COLO668 (cell line): ENCODE results near the gene ZNF543.
"Not testable (repeated sequence)": the region's sequence is repeated elsewhere in the genome, so short reads cannot be mapped to it uniquely, and the experiment has no call there.

ENCODE experiments used
- DNase-seq: peaks from one replicate; lab custom pipeline; 2025; ENCODE audit not compliant: unreplicated experiment; lab: John Stamatoyannopoulos, UW

The ZNF543 gene

DNA sequence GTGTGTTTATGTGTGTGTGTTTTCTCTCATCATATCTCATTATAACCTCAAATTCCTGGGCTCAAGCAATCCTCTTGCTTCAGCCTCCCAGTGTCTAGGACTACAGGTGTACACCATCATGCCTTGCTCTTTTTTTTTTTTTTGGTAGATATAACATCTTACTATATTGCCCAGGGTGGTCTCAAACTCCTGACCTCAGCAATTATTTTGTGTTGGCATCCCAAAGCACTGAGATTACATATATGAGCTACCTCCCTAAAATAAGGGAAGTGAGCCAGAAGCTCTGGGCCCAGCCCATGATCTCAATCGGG is 448 bp upstream of the ZNF543 start:
- no peak for DNase-seq

DNA sequence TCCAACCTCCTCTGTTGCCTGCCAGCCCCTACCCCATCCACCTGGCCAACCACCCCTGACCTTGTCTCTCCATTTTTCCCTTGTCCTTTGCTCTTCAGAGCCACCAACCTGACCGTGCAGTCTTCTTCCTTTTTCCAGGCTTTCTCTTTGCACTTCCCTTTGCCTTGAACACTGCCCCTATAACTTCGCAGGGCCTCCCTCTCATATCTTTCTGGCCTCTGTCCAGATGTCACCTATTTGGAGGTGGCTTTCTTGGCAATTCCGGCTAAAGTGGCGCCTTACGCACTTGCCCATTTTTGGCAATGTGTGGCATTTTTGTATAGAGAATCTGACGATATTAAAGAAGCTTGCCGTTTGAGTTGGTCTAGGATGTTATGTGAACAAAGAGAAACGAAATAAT is 844 bp downstream of the ZNF543 start:
- no peak for DNase-seq

DNA sequence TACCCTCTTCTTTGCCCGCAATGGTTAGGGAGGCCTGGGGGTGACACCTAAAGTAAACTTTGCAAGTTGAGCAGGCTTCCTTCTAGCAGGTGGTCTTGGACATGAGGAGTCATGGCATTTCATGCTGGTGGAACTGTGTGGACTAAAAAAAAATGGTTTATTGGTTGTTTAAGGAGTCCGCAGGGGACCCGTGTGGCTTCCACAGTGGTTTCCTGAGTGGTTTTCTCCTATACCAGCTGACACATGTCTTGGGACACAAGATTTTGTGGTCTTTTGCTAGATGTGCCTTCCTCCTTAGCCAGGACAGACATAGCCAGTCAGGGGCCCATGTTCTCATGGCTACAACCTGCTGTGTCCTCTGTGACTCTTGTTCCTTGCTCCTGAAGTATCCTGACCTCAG is 1.5 kb downstream of the ZNF543 start:
- no peak for DNase-seq

DNA sequence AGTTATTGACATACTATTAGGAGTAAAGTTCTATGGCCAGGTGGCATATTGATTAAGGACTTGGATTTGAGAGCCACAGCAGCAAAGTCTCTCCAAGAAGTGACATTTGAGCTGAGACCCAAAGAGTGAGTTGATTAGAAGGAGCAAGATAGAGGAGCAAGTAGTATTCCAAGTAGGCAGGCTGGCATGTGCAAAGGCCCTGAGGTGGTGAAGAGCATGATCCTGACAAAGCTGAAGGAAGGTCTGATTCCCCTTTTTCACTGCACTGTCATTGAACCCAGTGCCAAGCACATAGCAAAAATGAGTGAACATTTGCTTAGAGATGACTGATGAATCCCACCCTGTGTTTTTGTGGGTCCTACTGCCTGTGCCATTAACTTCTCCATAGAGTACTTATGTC is 4.7 kb downstream of the ZNF543 start:
- DNase-seq, result no peak

DNA sequence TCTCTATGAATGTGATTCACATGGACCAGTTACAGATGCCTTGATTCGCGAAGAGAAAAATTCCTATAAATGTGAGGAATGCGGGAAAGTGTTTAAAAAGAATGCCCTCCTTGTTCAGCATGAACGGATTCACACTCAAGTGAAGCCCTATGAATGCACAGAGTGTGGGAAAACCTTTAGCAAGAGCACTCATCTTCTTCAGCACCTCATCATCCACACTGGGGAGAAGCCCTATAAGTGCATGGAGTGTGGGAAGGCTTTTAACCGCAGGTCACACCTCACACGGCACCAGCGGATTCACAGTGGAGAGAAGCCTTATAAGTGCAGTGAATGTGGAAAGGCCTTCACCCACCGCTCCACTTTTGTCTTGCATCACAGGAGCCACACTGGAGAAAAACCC is 7.7 kb downstream of the ZNF543 start:
- DNase-seq, result no peak

DNA sequence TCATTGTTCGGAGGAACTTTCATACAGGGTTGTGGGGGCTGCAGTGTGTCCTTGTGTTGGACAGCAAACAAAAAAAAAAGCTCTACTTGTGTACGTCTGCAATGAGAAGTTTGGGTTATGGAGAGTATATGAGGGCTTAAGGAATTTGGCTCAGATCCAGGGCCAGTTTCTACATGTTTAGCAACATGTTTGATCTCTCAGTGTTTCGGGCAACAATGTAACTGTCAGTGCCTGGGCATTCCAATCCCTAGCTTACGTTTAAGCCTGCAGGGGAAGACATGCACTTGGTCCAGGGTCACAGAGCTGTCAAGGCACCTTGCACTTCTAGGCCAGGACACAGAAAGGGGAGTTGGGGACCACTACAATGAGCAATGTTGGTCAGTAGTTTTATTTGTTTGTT is 13.9 kb downstream of the ZNF543 start:
- no peak for DNase-seq

DNA sequence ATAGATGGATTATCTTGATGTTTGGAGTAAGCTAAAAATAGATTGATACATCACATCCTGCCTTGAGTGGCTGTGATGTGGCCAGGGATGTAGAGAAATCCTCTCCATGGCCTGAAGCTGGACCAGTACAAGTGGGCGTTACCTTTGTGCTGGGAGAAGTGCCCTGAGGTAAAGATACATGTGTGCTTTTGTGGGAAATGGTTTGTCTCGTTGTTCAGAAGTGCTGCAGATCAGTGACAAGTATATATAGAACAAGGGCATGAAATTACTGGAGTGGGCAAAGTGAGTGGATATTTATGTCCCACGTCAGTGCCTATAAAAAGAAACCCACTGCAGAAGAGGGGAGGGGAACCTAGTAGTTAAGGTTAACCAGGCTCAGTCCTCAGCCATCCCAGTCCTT is 18.6 kb downstream of the ZNF543 start:
- DNase-seq, result no peak

DNA sequence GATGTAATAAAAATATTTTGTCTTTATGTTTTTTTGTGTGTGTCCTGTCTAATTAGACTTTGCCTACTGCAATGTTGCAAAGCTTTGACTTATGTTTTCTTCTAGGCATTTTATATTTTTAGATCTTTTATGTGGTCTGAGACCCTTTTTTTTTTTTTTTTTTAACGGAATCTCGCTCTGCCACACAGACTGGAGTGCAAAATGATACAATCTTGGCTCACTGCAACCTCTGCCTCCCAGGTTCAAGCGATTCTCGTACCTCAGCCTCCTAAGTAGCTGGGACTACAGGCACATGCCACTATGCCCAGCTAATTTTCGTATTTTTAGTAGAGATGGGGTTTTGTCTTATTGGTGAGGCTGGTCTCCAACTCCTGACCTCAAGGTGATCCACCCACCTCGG is 22.3 kb downstream of the ZNF543 start:
- DNase-seq, result no peak

DNA sequence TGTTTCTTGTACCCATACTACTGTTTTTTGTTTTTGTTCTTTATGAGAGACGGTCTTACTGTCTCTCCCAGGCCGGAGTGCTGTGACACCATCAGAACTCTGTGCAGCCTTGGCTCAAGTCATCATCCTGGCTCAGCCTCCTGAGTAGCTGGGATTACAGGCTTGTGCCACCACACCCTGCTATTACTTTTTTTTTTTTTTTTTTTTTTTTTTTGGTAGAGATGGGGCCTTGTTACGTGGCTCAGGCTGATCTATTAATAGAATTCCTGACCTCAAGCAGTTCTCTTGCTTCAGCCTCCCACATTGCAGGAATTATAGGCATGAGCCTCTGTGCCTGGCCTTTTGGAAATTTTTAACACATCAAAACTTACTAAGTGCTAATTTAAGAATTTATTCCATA is 27.9 kb downstream of the ZNF543 start:
- DNase-seq, result no peak

DNA sequence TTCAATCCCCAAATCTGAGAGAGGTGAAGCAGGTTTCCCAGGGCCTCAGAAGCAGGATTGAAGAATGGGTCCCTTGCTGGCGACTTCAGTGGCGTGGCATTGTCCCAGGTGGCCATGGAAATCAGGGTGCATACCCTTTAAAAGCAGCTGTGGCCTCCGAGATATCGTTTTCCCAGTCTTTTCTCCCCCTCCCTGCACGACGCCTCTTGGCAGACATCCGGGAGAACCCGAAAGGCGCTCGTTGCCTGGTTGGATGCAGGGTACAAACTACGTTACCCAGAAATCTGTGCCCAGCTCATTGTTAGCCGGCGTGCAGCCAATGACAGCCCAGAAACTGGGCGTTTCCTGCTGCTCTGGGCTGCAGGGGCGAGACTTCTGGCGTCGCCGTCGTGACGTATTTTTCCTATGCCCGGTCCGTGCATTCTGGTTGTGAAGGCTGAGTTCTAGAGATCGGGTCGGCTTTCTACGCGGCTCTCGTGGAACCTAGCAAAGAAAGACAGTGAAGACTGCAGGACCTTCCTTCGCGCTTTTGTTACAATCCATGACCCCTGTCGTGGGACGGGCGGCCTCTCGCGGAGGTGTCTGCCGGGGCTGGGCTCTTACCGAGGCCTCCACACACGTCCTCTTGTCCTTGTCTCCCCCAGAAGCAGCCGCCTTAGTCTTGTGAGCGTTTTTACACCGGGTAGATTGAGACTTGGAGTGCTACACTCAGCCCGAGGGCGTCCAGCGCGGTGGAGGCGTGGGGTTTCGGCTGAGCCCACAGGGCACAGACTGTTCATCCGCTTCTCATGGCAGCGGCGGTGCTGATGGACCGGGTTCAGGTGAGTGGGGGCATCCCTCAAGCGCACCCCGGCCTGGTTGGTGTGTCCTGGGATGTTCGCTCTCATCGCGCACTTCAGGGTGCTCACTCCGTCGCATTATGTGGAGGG is 30.9 kb downstream of the ZNF543 start, which contains the start of gene ZNF304:
Gene ZNF304 (plus strand): TSS at position 395 of the 929 bp plus-strand sequence. CDS start 394 bp downstream, at position 789.
- peak; percentile 90 for DNase-seq

DNA sequence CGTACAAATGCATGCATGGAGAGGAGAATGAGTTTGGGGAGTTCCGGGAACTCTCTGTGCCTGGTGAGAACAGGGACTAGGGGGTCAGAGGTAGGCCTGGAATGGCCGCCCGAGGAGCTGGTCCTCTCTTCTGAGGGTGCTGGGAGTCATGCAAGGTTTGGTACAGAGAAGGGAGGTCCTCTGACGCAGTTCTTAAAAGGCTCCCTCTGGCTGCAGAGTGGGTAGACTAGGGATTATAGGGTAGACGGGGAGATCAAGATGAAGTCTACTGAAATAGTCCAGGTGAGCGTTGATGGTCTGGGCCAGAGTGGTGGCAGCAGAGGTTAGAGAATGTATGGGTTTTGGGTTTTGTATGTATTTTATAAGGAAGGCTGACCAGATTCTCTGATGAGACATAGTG is 31.6 kb downstream of the ZNF543 start:
- no peak for DNase-seq

DNA sequence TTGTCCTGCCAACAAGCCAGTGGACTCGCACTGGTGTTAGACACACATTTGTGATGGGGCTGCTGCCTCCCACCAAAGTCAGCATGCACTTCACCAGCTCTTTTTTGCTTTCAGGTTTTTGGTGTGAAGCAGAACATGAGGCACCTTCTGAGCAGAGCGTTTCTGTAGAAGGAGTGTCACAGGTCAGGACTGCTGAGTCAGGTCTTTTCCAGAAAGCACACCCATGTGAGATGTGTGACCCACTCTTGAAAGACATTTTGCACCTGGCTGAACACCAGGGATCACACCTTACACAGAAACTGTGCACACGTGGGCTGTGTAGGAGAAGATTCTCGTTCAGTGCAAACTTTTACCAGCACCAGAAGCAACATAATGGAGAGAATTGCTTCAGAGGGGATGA is 35.6 kb downstream of the ZNF543 start:
- DNase-seq, result no peak

DNA sequence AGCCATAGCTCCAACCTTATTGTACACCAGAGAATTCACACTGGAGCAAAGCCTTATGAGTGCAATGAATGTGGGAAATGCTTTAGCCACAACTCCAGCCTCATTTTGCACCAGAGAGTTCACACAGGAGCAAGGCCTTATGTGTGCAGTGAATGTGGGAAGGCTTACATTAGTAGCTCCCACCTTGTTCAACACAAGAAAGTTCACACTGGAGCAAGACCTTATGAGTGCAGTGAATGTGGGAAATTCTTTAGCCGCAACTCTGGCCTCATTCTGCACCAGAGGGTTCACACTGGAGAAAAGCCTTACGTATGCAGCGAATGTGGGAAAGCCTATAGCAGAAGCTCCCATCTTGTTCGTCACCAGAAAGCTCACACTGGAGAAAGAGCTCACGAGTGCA is 37.1 kb downstream of the ZNF543 start:
- DNase-seq, result no peak

DNA sequence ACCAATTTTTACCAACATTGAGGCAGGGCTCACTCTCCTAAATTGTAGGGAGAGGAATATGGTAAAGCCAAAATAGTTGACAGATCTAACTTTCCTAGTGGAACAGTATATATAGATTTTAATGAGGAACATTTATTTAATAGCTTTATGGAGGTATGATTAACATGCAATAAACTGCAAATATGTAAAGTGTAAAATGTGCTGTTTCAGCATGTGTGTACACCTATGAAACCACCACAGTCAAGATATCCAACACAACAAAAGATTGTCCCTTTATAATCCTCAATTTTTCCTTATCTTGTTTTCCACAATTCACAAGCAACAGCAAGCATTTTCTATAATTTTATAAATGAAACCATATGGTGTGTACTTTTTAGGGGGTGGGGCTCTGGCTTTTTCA is 39.0 kb downstream of the ZNF543 start:
- no peak for DNase-seq

DNA sequence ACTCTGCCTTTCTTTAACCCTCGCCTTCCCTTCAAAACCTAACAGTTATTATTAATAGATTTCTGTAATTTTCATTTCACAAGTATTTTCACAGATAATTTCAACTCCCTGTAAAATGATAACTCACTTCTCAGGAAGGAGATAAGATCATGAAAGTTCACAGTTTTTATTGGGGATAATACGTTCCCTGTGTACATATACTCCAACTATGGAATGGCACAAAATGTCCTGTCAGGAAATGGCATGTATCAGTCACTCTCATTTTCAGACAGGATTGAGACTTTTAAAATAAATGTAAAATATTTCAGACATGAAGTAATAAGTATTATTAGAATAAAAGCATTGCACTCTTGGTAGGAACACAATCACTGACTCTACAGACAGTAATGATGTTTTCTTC is 42.1 kb downstream of the ZNF543 start:
- no peak for DNase-seq

DNA sequence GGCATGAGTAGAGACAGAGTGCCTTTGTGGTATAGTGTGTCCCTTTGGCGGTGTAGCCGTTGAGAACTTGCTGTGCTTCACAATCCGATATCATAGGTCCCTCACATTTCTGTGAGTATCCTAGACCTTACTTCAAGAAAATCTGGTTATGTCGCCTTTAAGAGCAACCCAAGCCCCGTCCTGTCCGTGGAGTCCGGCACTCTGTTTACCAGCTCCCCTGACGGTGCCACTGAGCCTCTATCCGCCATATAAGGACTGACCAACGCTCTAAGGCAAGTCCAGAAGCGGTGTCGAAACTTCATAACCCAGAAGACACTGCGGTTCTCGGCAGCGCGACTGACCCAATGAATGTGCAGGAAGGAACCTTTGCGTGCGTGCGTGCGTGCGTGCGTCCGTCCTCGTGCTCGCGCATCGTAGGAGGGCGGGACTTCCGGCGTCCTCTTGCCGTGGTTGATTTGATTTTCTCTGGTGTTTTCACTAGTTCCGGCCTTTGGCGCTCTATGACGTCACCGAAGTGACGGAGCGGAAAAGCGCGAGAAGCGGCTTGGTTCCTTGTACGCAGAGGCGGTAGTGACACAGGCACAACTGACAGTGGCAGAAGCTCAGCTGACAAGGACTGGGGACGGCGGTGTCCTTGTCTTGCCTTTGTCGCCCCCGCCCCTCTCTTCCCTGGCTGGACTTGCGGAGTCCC is 42.9 kb downstream of the ZNF543 start, which contains the start of the genes TRAPPC2B and ZNF547:
Gene TRAPPC2B (plus strand): TSS at position 555 of the 691 bp plus-strand sequence. CDS start 1,283 bp downstream, outside the sequence.
Gene ZNF547 (plus strand): TSS at position 555 of the 691 bp plus-strand sequence. CDS start 5,005 bp downstream, outside the sequence.
- peak; percentile 98 for DNase-seq

DNA sequence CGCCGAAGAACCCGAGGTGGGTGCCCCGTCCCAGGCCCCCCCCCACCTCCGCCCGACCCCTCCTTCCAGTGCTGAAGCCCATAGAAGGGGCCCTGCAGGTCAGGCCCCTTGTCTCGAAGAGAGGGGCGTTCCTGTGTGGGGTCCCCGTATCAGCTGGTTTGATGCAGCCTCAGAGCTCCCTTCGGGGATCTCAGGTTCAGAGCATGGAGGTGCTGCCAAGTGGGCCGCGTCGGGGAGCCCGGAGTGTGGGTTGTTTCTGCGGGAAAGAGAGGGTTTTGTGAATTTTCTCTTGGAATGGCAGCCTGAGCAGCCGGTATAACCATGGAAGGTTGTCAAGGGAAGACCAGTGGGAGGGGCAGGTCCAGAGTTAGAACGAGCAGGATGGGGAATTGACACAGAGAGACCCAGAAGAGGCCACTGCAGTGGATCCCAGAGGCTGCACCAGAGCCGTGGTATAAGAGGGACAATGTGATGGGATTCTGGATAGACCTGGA is 43.5 kb downstream of the ZNF543 start:
- peak; percentile 8 for DNase-seq

DNA sequence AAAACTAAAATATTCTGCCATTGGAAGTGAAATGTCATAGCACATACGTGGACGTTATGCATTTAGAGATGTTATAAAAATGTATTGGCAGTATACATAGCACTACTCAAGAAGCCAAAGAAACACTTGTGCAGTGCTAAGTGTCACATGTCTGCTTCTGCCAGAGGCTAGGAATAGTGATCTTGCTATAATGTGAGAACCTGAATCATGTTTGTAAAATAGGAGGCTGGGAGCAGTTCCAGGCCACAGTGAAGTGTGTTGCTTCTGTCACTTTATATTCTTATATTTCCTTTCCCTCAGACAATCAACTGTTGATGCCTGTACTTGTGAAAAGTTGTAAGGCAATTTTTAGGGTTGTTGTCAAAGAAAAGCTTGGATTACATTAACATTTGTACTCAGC is 46.5 kb downstream of the ZNF543 start:
- no peak for DNase-seq

DNA sequence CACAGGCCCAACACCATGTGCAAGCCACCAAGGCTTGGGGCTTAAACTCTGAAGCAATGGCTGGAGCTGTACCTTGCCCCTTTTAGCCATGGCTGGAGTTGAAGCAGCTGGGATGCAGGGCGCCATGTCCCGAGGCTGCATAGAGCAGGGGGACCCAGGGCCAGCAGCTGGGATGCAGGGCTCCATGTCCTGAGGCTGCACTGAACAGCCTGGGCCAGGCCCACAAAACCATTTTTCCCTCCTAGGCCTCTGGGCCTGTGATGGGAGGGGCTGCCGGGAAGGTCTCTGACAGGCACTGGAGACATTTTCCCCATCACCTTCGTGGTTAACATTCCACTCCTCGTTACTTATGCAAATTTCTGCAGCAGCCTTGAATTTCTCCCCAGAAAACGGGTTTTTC is 53.9 kb downstream of the ZNF543 start:
- DNase-seq, result no peak

DNA sequence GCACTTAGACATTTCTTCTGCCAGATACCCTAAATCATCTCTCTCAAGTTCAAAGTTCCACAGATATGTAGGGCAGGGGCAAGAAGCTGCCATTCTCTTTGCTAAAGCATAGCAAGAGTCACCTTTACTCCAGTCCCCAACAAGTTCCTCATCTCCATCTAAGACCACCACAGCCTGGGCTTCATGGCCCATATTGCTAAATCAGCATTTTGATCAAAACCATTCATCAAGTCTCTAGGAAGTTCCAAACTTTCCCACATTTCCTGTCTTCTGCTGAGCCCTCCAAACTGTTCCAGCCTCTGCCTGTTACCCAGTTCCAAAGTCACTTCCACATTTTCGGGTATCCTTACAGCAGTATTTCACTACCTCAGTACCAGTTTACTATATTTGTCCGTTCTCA is 54.4 kb downstream of the ZNF543 start:
- DNase-seq, result not testable (repeated sequence)

DNA sequence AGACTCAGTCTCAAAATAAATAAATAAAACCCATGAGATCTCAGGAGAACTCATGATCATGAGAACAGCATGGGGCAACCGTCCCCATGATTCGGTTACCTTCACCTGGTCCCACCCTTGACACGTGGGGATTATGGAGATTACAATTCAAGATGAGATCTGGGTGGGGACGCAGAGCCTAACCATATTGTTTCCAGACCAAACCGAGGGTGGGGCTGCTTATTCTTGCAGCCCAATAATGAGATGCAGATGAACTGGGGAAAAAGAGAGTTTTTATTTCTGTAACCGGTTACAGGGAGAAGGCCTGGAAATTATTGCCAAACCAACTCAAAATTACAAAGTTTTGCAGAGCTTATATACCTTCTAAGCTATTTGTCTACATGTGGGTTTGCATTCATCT is 55.9 kb downstream of the ZNF543 start:
- DNase-seq, result no peak
